Loucy (cell line): ENCODE results near the gene UCMA.

Experiments
- H2AFZ ChIP-seq: fragments of 200-600 bp; sonication (generic); 2 replicates; pipeline ENCODE4 v1.6.0; 2016; ENCODE audit warnings: antibody characterized with exemption, mild to moderate bottlenecking, low read length, moderate library complexity
- H3F3A ChIP-seq: fragments of 200-600 bp; 2 replicates; pipeline ENCODE4 v1.6.0; 2016; ENCODE audit warnings: antibody characterized with exemption, low read depth, mild to moderate bottlenecking
- H3K27me3 ChIP-seq: fragments of 200-600 bp; sonication (generic); 2 replicates; pipeline ENCODE4 v1.6.1; 2014; ENCODE audit warnings: low read length, mild to moderate bottlenecking; ENCODE audit not compliant: insufficient read depth, poor library complexity, severe bottlenecking
- H3K36me3 ChIP-seq: fragments of 200-600 bp; sonication (generic); 2 replicates; pipeline ENCODE4 v1.6.1; 2016; ENCODE audit warnings: low read length; ENCODE audit not compliant: insufficient read depth
- H3K4me1 ChIP-seq: fragments of 200-600 bp; sonication (generic); 2 replicates; pipeline ENCODE4 v1.5.1; 2014; ENCODE audit warnings: low read length, mild to moderate bottlenecking; ENCODE audit not compliant: insufficient read depth, poor library complexity, severe bottlenecking
- H3K4me2 ChIP-seq: fragments of 200-600 bp; sonication (generic); 2 replicates; pipeline ENCODE4 v1.6.0; 2014; ENCODE audit warnings: antibody characterized with exemption, low read length, low read depth, mild to moderate bottlenecking; ENCODE audit not compliant: poor library complexity, severe bottlenecking
- H3K4me3 ChIP-seq: fragments of 200-600 bp; sonication (generic); 2 replicates; pipeline ENCODE4 v1.5.1; 2014; ENCODE audit warnings: low read length, mild to moderate bottlenecking, mixed read lengths; ENCODE audit not compliant: poor library complexity, severe bottlenecking
- H3K79me2 ChIP-seq: fragments of 200-600 bp; sonication (generic); 2 replicates; pipeline ENCODE4 v1.6.1; 2014; ENCODE audit warnings: low read length; ENCODE audit not compliant: insufficient read depth
- H3K9ac ChIP-seq: fragments of 200-600 bp; sonication (generic); 2 replicates; pipeline ENCODE4 v1.6.0; 2014; ENCODE audit warnings: mild to moderate bottlenecking, low read depth, low read length, moderate library complexity; ENCODE audit not compliant: poor library complexity, severe bottlenecking
- H3K9me2 ChIP-seq: fragments of 200-600 bp; sonication (generic); replicated peaks from 2 replicates; pipeline ENCODE4 v1.6.1; 2016; ENCODE audit warnings: low read depth, low read length, mixed read lengths
- H3K9me3 ChIP-seq: fragments of 200-600 bp; sonication (generic); 2 replicates; pipeline ENCODE4 v1.6.1; 2014; ENCODE audit warnings: mild to moderate bottlenecking, antibody characterized with exemption, low read length, low read depth; ENCODE audit not compliant: insufficient read depth
- H4K20me1 ChIP-seq: fragments of 200-600 bp; sonication (generic); 2 replicates; pipeline ENCODE4 v1.6.0; 2014; ENCODE audit warnings: antibody characterized with exemption, low read length, mild to moderate bottlenecking; ENCODE audit not compliant: insufficient read depth, poor library complexity, severe bottlenecking
- CTCF ChIP-seq: fragments of 200-600 bp; sonication (generic); conservative IDR thresholded peaks from 2 replicates; pipeline ENCODE4 v1.5.1; 2014; ENCODE audit warnings: mild to moderate bottlenecking, antibody characterized with exemption, low read length
- EZH2phosphoT487 ChIP-seq: fragments of 200-600 bp; IDR thresholded peaks from 2 replicates; pipeline ENCODE4 v1.6.1; 2018; ENCODE audit warnings: antibody characterized with exemption, mild to moderate bottlenecking, moderate library complexity, borderline replicate concordance

The UCMA gene

GRCh38 chr10:13184730-13185514 lies 49.3 kb downstream of the UCMA start:
- H4K20me1 ChIP-seq, result no peaks in the 10 kb centered on the region
- H3K9me3 ChIP-seq, result no peaks in the 10 kb centered on the region
- H3K4me1 ChIP-seq, result no peaks in the 10 kb centered on the region
- H3K9ac ChIP-seq, result no peak overlapping the region
- no peaks in the 10 kb centered on the region for H3K27me3 ChIP-seq
- H3K9me2 ChIP-seq, result no peaks in the 10 kb centered on the region
- H3K4me2 ChIP-seq, result no peak overlapping the region
- TF ChIP-seq EZH2phosphoT487, result no peak
- no peak for TF ChIP-seq CTCF
- H3K79me2 ChIP-seq, result no peaks in the 10 kb centered on the region
- H2AFZ ChIP-seq, result no peak overlapping the region
- H3K36me3 ChIP-seq, result peaks cover 95% of the 10 kb centered on the region
- H3K4me3 ChIP-seq, result no peak overlapping the region
- no peaks in the 10 kb centered on the region for H3F3A ChIP-seq

- H3K4me3 ChIP-seq, result no peak overlapping the region
- no peaks in the 10 kb centered on the region for H3F3A ChIP-seq
- H3K9me2 ChIP-seq, result no peaks in the 10 kb centered on the region
- no peaks in the 10 kb centered on the region for H4K20me1 ChIP-seq
- TF ChIP-seq CTCF (no peak), EZH2phosphoT487 (no peak)
- no peak overlapping the region for H3K9ac ChIP-seq
- H3K36me3 ChIP-seq, result peaks cover 92% of the 10 kb centered on the region
- no peaks in the 10 kb centered on the region for H3K79me2 ChIP-seq
- no peaks in the 10 kb centered on the region for H3K27me3 ChIP-seq
- no peak overlapping the region for H2AFZ ChIP-seq
- H3K4me2 ChIP-seq, result no peak overlapping the region
- no peaks in the 10 kb centered on the region for H3K9me3 ChIP-seq
- no peaks in the 10 kb centered on the region for H3K4me1 ChIP-seq
Measured at GRCh38 chr10:13184276-13184675, 49.9 kb downstream of the UCMA start.

GRCh38 chr10:13183625-13184024 lies 50.5 kb downstream of the UCMA start:
- no peak overlapping the region for H2AFZ ChIP-seq
- no peak for TF ChIP-seq EZH2phosphoT487
- no peak for TF ChIP-seq CTCF
- H3K27me3 ChIP-seq, result no peaks in the 10 kb centered on the region
- no peaks in the 10 kb centered on the region for H3K4me1 ChIP-seq
- H3K4me3 ChIP-seq, result no peak overlapping the region
- H3K79me2 ChIP-seq, result 0 out of 2 replicates have a peak, but pooled peaks cover under 1% of the 10 kb centered on the region
- H3K9me3 ChIP-seq, result no peaks in the 10 kb centered on the region
- no peak overlapping the region for H3K4me2 ChIP-seq
- no peak overlapping the region for H3K9ac ChIP-seq
- H3K36me3 ChIP-seq, result peaks cover 92% of the 10 kb centered on the region
- no peaks in the 10 kb centered on the region for H3K9me2 ChIP-seq
- H4K20me1 ChIP-seq, result no peaks in the 10 kb centered on the region
- no peaks in the 10 kb centered on the region for H3F3A ChIP-seq
